Medulla oblongata (tissue), 1 donor: ENCODE measurements around the gene CYB5D1.
"Not testable (repeated sequence)": the region's sequence is repeated elsewhere in the genome, so short reads cannot be mapped to it uniquely, and the experiment has no call there.

ENCODE experiments used
- DNase-seq: peaks from one replicate; pipeline ENCODE4 v3.0.0-alpha.2; 2015; ENCODE audit errors: extremely low spot score

The CYB5D1 gene

GRCh38 chr17:7856011-7856810, 1.6 kb upstream of the CYB5D1 start:
- DNase-seq: no peak

GRCh38 chr17:7856811-7857712, 741 bp upstream of the CYB5D1 start, which contains the start of gene NAA38:
NAA38 (minus strand) TSS chr17:7857559; CDS start chr17:7857463, 96 bp downstream.
- peak; percentile 99 for DNase-seq

DNA sequence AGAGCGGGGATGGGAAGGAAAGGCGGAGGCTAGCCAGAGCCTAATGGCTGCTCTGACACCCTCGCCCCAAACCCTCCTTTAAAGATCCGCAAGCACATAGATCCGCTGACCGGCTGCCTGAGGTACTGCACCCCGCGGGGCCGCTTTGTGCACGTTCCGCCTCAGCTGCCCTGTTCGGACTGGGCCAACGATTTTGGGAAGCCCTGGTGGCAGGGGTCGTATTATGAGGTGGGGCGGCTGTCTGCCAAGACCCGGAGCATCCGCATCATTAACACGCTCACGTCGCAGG, 663 bp downstream of the CYB5D1 start:
- no peak for DNase-seq

DNA sequence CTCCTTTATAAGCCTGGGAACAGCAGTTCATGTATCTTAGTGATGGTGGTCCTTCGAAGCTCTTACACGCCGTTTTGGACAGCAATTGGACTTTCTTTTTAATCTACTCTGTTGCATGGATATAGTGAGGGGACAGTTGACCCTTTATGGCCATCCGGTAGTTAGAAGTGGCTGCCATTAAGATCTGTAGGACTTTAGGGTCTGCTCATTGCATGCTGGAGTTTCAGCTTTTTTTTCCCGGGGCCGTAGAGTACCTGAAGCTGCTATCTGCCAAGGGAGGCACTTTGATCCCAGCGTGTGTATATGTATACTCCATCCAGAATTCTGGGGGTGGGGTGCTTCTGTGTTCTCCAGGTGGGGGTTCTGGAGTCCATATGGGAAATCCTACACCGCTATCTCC, 1.2 kb downstream of the CYB5D1 start:
- DNase-seq: no peak

DNA sequence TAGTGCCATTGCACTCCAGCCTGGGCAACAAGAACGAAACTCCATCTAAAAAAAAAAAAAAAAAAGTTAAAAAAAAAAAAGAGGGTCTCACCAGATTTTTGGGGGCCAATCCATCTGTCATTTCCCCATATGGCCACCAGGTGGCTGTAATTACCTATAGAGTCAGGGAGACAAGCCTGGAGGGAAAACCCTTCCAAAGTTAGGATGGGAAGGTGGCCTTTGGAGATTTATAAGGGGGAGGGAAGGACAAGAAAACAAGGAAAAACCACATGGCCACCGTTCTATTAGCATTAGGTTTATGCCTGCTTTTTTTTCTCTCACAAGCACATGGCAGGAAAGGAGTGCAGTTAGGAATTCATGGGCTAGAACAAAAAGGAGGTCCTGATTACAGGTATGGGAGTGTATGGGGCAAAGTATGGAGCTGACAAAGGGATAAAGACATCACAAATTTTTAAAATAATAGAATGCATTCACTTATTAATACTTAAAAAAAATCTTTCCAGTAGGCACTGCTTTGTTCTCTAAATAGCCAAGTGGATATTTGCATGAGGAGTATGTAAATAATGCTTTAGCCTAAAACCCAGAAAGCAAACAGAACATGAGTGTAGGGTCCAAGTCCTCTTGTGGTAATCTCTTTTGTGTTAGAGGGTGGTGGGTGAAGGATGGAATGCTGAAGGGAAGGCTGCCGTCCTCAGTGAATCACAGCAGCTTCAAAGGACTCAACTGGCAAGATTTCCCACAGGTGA, 5.1 kb downstream of the CYB5D1 start:
- peak; percentile 73 for DNase-seq

- not testable (repeated sequence) for DNase-seq
Observed at GRCh38 chr17:7864384-7864783, 6.6 kb downstream of the CYB5D1 start.

- DNase-seq: no peak
Observed at GRCh38 chr17:7864995-7865650, 7.3 kb downstream of the CYB5D1 start.

- DNase-seq: no peak
Observed at GRCh38 chr17:7867881-7868329, 10.1 kb downstream of the CYB5D1 start.

DNA sequence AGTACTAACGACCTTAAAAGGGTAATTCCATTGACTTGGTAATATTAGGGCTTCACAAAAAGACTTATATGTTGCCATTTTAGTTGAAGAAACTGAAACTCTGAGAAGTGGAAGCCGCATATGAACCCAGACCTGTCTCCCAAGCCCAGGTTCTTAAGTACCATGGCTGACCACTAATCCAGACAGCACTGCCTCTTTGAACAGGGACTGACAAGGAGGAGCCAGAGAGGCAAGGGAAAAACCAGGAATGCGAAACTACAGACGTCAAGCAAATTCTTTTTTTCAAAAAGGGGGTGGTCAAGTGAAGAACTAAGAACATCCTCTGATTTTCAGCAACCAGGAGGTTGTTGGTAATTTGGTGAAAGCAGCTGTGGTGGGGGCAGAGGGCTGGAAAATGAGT, 15.2 kb downstream of the CYB5D1 start:
- no peak for DNase-seq

- no peak for DNase-seq
Observed at GRCh38 chr17:7875804-7876370, 18.1 kb downstream of the CYB5D1 start.

DNA sequence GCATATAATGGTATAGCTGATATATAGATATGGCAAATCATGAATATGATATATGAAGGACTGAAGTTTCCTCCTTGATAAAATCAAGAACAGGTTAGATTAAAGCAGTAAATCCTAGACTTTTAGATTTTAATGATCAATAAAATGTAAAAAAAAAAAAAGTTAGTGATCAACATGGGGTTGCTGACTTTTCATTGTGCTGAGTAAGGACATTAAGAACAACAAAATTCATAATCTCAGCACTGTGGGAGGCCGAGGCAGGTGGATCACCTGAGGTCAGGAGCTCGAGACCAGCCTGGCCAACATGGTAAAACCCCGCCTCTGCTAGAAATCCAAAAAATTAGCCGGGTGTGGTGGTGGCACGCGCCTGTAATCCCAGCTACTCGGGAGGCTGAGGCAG, 20.4 kb downstream of the CYB5D1 start:
- DNase-seq: no peak

DNA sequence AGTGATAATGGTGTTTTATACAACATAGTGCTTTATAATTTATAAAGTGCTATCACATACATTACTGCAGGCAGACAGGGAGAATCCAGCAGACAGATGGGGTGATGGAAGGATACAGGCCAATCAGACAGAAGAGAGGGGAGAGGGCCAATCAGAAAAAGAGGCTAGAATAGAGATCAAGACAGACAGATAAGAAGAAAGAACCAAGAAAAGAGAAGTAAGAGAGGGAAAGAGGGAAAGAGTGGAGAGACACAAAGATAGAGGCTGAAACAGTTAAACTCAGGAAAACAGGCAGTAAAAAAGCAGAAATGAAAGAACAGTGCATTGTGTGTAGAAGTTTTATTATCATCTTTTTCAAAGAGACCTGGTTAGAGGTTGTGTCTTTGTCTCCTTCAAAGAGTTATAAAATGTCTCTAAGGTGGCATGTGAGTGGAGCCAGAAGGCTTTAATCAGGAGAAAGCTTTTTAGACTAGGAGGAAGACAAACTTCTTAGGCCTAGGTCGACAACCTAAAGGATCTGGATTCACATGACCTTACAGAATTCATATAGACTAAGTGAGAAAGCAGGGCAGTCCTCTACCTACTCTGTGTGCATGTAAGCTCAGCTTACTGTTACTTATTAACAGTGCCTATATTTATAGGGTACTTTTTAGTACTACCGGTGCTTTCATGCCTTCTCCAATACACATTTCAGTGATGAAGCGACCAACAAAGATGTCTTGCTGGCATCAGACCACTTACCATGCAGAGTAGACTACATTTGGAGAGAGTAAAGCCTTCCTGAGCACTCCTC, 22.5 kb downstream of the CYB5D1 start:
- DNase-seq: no peak

GRCh38 chr17:7881276-7882054, 23.7 kb downstream of the CYB5D1 start:
- DNase-seq: no peak

DNA sequence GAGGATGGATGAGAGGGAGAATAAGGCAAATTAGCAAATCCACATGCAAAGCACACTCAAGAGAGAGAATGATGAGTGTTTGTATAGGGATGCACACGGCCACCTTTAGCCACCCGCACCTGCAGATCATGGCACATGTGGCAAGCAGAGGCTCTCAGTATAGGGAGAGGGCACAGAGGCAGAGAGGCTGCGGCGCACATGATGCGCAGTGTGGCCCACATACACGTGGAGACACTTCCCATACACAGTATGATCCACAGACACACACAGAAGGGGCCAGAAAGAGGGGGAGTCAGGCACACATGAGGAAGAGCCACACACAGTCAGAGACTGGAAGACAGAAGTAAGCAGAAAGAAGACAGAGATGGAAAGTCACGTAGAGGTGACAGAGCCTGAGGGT, 24.3 kb downstream of the CYB5D1 start:
- no peak for DNase-seq

DNA sequence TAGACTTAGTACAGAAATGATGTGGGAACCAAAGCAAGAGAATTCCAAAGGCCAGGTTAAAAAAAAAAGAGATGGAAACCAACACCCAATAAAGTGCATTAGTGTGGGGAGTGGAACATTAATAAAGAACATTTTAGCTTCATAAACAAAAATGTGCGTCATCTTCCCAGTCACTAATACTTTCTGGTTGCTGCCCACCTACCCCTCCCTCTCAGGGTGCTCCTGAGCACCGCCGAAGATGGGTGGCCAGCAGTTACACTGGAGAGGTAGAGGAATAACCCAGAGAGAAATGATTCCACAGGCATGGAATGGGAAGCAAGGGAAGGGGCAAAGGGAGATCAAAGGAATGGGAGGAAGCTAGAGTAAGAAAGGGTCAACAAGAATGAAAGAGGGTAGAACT, 24.8 kb downstream of the CYB5D1 start:
- no peak for DNase-seq

GRCh38 chr17:7883781-7884386, 26.1 kb downstream of the CYB5D1 start:
- DNase-seq: no peak

DNA sequence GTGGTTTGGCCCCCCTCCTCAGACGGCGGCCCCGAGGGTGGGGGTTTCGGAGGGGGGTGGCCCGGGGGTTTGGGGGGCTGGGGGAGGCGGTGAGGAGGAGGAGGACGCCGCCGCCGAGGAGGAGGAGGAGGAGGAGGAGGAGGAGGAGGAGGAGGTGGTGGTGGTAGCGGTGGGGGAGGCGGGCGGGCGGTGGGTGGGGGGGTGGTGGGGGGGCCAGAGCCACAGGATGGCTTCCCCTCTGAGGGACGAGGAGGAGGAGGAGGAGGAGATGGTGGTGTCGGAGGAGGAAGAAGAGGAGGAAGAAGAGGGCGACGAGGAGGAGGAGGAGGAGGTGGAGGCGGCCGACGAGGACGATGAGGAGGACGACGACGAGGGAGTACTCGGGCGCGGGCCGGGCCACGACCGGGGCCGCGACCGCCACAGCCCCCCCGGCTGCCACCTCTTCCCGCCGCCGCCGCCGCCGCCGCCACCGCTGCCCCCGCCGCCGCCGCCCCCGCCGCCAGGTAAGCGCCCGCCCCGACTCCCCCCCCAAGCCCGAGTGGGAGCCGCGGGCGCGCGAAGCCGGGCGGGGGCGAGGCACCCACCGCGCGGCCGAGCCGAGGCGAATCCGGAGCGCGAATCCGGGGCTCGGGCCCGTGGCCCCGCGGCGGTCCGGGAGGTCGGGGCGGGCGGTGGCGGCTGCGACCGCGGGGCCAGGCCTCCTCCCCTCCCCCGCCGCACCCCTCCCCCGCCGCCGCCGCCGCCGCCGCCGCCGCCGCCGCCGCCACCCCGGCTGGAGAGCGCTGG, 27.0 kb downstream of the CYB5D1 start:
- no peak for DNase-seq
